GM19240 (cell line): ENCODE data around the gene GFRA1.

Experiments
- DNase-seq: peaks from one replicate; pipeline ENCODE4 v3.0.0; 2011; ENCODE audit warnings: low spot score; ENCODE audit not compliant: insufficient read length

The GFRA1 gene

GRCh38 chr10:116241642-116242410 is 31.2 kb downstream of the GFRA1 start:
- no peak for DNase-seq

DNA sequence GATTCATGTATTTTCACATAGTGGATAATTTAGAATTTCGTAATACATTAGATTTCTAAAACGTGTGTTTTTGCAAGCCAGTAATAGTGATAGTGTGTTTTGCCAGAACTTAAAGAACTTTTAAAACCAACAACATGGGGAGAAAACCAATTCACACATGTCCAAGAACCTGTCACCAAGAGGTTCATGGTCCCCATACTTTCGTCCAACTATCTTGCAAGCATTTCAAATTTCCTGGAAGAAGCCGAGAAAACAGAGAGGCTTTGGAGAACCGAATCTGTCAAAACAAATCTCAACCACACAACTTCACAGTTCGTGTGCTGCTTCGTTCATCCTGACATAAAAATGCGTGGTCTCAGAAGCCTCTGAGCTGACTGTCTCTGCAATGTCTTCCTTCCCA is 31.9 kb downstream of the GFRA1 start:
- DNase-seq: no peak

DNA sequence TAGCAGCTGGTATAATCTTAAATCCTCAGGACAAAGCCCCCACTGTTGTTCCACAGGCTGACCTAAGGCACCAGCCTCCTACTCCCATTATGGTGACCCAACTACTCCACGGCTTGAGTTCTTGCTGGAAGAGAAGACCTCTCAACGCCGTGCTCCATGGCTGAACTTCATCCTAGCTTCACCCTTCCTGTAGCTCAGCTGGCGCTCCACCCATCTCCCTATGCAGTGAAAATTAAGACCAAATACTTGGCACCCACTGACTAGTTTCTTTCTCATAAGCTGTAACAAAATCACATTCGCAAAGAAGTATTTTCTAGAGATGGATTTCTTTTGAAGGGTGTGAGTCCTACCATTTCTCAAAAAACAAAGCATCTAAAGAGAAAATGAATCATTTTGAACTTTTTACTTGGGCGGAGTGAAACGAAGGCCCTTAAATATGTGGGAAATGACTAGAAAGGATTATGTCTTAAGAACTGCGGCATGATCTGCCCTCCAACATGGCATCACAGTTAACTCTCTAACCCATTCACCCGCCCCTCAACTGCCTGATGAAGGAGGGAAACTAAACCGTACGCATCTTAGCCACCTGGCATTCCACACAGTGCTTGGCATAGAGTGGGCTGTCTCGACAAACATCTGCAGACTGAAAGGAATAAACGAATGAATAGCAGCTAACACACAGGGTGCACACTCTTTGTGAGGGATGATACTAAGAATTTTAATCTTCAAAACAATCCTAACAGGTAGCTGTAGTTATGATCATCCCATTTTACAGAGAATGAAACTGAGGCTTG is 32.7 kb downstream of the GFRA1 start:
- DNase-seq: no peak

GRCh38 chr10:116239229-116239628 is 33.8 kb downstream of the GFRA1 start:
- no peak for DNase-seq

- DNase-seq: no peak
These were observed 35.0 kb downstream of the GFRA1 start for GRCh38 chr10:116237970-116238369.

DNA sequence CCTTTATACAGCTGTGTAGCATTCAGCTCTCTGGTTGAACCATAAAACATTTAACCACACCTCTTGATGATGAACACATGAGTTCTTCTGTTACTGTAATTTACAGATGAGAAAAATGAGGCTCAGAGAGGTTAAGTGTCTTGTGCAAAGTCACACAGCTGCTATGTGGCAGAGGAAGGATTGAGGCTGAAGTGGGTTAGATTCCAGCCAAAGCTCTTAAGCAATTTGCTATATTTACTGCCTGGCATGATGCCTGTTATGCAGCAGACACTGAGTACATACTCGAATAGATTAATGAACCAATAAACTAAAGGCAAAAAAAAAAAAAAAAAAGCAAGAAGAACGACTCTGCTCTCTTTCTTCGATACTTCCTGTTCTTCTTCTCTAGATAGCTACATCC is 35.7 kb downstream of the GFRA1 start:
- no peak for DNase-seq

DNA sequence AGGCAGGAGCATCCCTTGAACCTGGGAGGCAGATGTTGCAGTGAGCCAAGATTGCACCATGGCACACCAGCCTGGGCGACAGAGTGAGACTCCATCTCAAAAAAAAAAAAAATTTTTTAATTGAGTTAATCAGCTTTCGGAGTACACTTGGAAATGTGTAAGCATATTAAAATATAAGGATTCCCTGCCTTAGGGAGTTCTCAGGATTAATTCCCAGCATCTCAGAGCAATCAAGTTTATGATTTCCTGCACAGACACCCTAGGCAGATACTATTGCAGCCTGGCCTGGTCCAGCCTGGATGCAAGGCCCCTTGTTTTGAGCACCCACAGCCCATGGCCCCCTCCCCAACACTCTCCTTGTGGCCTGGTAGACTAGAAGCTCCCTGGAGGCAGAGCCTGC is 39.8 kb downstream of the GFRA1 start:
- DNase-seq: no peak

DNA sequence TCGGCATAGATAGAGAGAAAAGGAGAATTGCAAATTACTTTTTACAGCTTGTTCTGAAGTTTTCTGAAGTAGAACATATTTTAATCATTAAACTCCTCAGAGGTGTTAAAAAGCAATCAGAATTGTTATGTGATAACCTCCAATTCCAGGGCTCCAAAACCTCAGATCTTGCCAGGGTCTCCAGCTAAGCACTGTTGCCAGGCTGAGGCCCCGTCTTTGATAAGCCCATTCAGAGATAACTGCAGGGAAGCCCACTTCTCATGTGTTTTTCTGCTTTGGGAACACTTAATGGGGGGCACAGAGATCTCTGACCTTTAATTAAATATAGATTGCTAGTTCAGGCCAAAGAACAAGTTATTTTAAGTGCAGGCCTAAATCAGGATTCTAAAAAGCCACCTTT is 40.4 kb downstream of the GFRA1 start:
- DNase-seq: no peak

- DNase-seq: no peak
These were observed 46.2 kb downstream of the GFRA1 start for GRCh38 chr10:116226766-116227165.

- DNase-seq: no peak
These were observed 47.0 kb downstream of the GFRA1 start for GRCh38 chr10:116226053-116226452.

DNA sequence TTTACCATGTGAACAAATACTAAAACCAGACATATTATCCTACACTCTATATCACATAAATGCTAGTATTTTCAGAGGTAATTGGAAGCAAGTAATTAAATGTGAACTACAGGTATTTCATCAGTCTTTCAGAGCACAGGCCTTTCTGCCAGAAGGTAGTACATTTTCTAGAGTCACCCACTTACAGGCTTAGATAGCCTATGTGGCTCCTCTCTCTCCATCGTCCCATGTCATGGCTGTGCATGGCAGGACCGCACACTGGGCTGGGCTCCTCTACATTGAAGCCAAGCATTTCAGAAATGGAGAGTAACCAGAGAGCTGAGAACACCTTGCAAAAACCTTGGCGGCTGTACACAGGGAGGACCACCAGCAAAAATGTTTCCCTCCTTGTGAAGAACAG is 49.7 kb downstream of the GFRA1 start:
- DNase-seq: no peak

- no peak for DNase-seq
These were observed 52.0 kb downstream of the GFRA1 start for GRCh38 chr10:116221053-116221452.

- DNase-seq: no peak
These were observed 56.3 kb downstream of the GFRA1 start for GRCh38 chr10:116216676-116217075.

GRCh38 chr10:116215651-116216050 is 57.4 kb downstream of the GFRA1 start:
- DNase-seq: no peak

- no peak for DNase-seq
These were observed 61.3 kb downstream of the GFRA1 start for GRCh38 chr10:116211682-116212081.

- no peak for DNase-seq
These were observed 62.2 kb downstream of the GFRA1 start for GRCh38 chr10:116210588-116211346.

GRCh38 chr10:116209781-116210180 is 63.2 kb downstream of the GFRA1 start:
- DNase-seq: no peak

GRCh38 chr10:116208956-116209567 is 63.9 kb downstream of the GFRA1 start:
- DNase-seq: no peak

DNA sequence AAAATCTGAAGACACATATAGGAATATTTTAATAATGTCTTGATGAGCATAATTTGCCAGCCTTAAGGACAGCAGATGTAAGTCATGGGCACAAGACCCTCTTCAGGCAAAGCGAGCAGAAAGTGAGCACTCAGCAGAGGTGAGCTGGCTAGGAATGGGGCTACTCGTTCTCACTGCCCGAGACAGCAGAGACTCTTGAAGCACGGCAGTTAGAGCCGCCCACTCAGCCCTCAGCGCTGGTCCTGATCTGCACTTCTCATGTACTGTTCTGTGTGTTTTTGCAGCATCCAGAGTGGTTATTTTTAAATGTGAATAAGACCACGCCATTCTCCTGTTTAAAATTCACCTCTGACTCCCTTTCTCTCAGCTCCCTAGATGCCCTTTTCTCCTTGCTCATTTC is 65.3 kb downstream of the GFRA1 start:
- no peak for DNase-seq

DNA sequence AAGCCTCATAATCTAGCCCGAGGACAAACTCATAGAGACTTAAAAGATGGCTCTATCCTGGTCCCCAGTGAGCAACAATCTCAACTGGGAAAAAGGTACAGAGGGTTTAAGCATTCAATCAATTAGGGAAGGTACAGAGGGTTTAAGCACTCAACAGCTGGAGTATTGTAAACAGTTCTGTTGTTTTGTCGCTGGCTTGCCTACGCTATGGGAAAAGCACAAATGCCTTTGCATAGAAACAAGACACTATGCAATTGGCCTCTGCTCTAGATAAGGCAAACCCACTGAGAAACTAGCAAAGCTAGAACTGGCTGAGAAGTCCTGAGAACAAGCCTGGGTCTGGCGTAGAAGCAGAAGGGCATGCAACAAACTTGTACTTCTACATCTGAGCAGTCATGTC is 69.3 kb downstream of the GFRA1 start:
- DNase-seq: no peak

DNA sequence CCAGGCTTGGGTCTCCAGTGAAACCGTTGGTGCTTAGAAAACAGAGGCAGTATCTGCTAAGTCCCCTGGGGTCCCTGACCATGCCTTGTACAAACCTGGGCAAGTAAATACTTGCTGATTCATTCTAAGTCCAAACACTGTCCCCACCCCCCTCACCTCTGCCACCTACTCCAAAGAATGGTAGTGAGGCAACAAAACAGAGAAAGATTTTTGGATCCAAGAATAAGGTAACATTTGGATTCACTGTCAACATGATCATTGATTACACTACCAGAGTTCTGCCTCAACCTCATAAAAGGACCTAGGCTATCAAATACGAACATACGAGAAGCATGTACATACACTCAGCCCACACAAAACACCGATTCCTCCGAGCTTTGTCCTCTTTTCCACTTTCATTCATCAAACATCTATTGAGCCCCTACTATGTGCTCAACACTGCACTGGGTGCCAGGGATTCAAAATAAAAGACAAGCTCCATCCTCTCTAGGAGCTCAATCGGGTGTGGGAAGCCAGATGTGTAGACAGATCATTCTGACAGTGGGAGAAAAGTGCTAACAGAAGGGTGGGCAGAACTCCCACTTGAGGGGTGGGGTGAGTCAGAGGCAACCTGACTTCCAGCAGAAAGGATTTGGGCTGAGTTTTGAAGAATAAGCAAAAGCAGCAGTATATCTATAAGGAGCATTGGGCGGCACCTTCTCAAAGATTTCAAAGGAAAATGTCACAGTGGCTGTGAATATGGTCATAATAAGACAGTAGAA is 71.2 kb downstream of the GFRA1 start:
- DNase-seq: no peak
